Mammary epithelial cell (primary cell): ENCODE data around the gene CLIC3.

Experiments
- EZH2 ChIP-seq: IDR thresholded peaks from 2 replicates; pipeline ENCODE4 v1.6.1; 2012; ENCODE audit warnings: low read length, inconsistent platforms, borderline replicate concordance
- TF ChIP-seq, protein P1 (sequence below), 2 donors: IDR thresholded peaks in 1 of 2; conservative IDR thresholded peaks in 1 of 2; 2 replicates each; pipeline ENCODE4 v1.5.1; 2011 to 2012; ENCODE audit warnings: inconsistent platforms in 2 of 2, low read length in 2 of 2, mild to moderate bottlenecking in 2 of 2, control low read depth in 1 of 2, low read depth in 1 of 2; ENCODE audit not compliant: insufficient read depth in 1 of 2; ENCODE audit errors: extremely low read depth in 1 of 2

DNA sequence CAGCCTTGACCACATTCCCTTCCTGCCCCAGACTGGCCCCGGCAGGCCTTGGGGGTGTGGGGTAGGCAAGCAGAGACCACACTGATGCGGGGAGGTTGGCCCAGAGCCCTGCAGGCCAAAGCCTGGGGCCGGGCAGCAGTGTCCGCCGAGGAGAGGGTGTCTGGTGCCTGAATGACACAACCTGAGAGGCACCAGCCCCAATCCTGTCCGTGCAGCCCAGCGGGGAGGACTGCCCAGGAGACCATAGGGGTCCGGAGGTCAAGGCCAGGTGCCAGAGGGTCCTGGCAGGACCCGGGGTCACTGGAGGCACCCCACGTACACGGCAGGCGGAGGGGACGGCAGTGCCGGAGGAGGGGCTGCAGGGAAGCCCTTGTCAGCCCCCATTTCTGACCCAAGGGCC lies 24.6 kb downstream of the CLIC3 start:
- TF ChIP-seq, protein P1, sequence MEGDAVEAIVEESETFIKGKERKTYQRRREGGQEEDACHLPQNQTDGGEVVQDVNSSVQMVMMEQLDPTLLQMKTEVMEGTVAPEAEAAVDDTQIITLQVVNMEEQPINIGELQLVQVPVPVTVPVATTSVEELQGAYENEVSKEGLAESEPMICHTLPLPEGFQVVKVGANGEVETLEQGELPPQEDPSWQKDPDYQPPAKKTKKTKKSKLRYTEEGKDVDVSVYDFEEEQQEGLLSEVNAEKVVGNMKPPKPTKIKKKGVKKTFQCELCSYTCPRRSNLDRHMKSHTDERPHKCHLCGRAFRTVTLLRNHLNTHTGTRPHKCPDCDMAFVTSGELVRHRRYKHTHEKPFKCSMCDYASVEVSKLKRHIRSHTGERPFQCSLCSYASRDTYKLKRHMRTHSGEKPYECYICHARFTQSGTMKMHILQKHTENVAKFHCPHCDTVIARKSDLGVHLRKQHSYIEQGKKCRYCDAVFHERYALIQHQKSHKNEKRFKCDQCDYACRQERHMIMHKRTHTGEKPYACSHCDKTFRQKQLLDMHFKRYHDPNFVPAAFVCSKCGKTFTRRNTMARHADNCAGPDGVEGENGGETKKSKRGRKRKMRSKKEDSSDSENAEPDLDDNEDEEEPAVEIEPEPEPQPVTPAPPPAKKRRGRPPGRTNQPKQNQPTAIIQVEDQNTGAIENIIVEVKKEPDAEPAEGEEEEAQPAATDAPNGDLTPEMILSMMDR (conservative IDR thresholded peaks at IDR 0.05 in 1 of 2, IDR thresholded peaks at IDR 0.05 in 1 of 2; ENCODE audit: extremely low read depth in 1 of 2, insufficient read depth in 1 of 2, low read depth in 1 of 2, low read length in 2 of 2): no peak
- TF ChIP-seq EZH2: no peak
